Kidney (tissue), 14 donors: ENCODE measurements around the gene NCKIPSD. TPM values are rescaled to one million over a fixed set of nuclear protein-coding genes. Genes with fewer than 3 reads are reported as not detected.

Experiments
- DNase-seq, 5 donors: peaks; one replicate each; pipeline ENCODE4 v3.0.0-alpha.2; 2013 to 2020
- FAIRE-seq: peaks from 2 replicates; lab custom pipeline; 2012; peaks lifted over from hg19 to GRCh38; lab: Jason Lieb, UNC
- H3K27ac ChIP-seq, 2 donors: one replicate each; pipeline ENCODE4 v1.7.0; 2013; ENCODE audit warnings: low read depth in 2 of 2, low read length in 2 of 2, inconsistent platforms in 1 of 2
- H3K27me3 ChIP-seq: one replicate; pipeline ENCODE4 v1.7.1; 2013; ENCODE audit warnings: low read length, inconsistent platforms; ENCODE audit not compliant: control insufficient read depth, insufficient read depth
- H3K36me3 ChIP-seq, 3 donors: one replicate each; pipeline versions ENCODE4 v1.7.0 to v1.7.1; 2013; ENCODE audit warnings: low read length in 3 of 3, control low read depth in 1 of 3, inconsistent platforms in 1 of 3; ENCODE audit not compliant: insufficient read depth in 3 of 3, control insufficient read depth in 2 of 3
- H3K4me1 ChIP-seq, 3 donors: one replicate each; pipeline versions ENCODE4 v1.7.0 to v1.7.1; 2013; ENCODE audit warnings: low read length in 3 of 3, inconsistent platforms in 1 of 3, low read depth in 1 of 3; ENCODE audit not compliant: control insufficient read depth in 2 of 3, insufficient read depth in 2 of 3
- H3K4me3 ChIP-seq, 3 donors: one replicate each; pipeline versions ENCODE4 v1.7.0 to v1.8.1; 2013; ENCODE audit warnings: low read length in 3 of 3, control low read depth in 1 of 3, inconsistent platforms in 1 of 3
- H3K9ac ChIP-seq, 3 donors: one replicate each; pipeline versions ENCODE4 v1.7.0 to v1.7.1; 2013; ENCODE audit warnings: low read length in 3 of 3, control low read depth in 1 of 3, inconsistent platforms in 1 of 3
- H3K9me3 ChIP-seq, 3 donors: one replicate each; pipeline versions ENCODE4 v1.7.0 to v1.7.1; 2013; ENCODE audit warnings: low read length in 3 of 3, control low read depth in 1 of 3, inconsistent platforms in 1 of 3; ENCODE audit not compliant: control insufficient read depth in 2 of 3, insufficient read depth in 1 of 3
- CTCF ChIP-seq: IDR thresholded peaks from 3 replicates; pipeline ENCODE4 v1.5.1; 2012; ENCODE audit warnings: mild to moderate bottlenecking, moderate library complexity, borderline replicate concordance; ENCODE audit not compliant: insufficient read depth; ENCODE audit errors: extremely low read depth
- intact Hi-C: fragments of 100-400 bp; cut with DNase I; formaldehyde crosslinking; loops from one replicate; pipeline ENCODE4 v1.11.1; 2022
- polyA plus RNA-seq: library from polyadenylated mRNA; stranded (reverse); fragments of 350-450 nt; fragmentation: Illumina TruSeq; extraction: RNeasy Lipid Tissue Mini Kit (QIAGEN cat#74804); gene quantifications from one replicate; pipeline ENCODE4 v1.2.3, GENCODE V29; 2014; ENCODE audit warnings: low read depth, low replicate concordance; ENCODE audit not compliant: insufficient read depth
- total RNA-seq: library from RNA; stranded (reverse); fragmentation: NEBNext Ultra II Directional; extraction: Animal tissue kit (Norgen Biotek cat#: 25700); gene quantifications from one replicate; pipeline ENCODE4 v1.2.1, GENCODE V29; 2021
- donor health status: control.
- donor health status: control.
- donor health status: control.
- donor health status: control.
- donor health status: control.
- donor health status: DM: yes; HTN: yes; CAD: no.
- donor health status: Normal renal cell carcinoma (clear cell type).

Gene NCKIPSD
- total and polyA plus RNA-seq, 2 donors from 2014 or later = 24.0 to 31.2 TPM

- Histone ChIP-seq H3K4me1 (peaks cover 0 to 13% (median 0%) of the 10 kb centered on the region in 3 donors), H3K36me3 (no peaks in the 10 kb centered on the region), H3K27ac (peak overlapping the region in 1 of 2 donors; percentile 50), H3K9me3 (no peaks in the 10 kb centered on the region), H3K4me3 (peak overlapping the region in 2 of 3 donors; percentile 25 to 56), H3K9ac (no peak overlapping the region), H3K27me3 (no peaks in the 10 kb centered on the region)
- TF ChIP-seq CTCF = no peak
- DNase-seq (peak in 1 of 5 donors; percentile 16), FAIRE-seq (no peak)
- intact Hi-C loops = no loop called here
Measured at GRCh38 chr3:48656841-48657281, 28.9 kb downstream of the NCKIPSD start.

DNA sequence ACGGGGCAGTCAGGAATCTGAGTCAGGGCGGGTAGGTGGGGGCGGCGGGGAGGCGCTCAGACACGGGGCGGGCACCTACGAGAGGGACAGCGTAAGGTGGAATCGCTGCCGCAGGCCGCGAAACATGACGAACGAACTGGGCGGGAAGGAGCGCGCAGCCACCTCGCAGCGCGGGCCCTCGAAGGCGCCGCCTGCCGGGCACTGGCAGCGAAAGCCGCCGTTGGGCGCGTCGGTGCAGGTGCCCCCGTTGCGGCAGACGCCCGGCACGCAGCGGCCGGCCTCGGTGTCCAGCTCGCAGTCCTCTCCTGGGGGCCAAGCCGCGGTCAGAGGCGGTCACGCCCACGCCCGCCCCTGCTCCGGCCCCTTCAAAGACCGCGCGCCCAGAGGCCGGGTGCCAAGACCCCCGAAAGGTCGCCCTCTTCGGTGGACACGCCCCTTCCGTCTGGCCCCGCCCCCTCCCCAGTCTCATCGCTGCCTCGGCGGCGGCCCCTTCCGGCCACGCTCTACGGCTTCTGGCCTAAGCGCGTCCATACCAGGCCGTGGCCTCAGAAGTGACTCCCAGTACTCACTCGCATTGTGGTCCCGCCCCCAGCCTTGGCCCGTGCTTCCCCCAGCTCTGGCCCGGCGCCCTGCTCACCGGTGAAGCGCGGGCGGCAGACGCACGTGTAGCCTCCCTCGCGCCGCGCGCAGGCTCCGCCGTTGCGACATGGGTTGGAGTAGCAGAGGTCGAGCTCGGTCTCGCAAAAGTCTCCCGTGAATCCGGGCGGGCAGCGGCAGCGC is 29.5 kb downstream of the NCKIPSD start:
- DNase-seq (peak; percentile 85 to 94 (median 91)), FAIRE-seq (no peak)

DNA sequence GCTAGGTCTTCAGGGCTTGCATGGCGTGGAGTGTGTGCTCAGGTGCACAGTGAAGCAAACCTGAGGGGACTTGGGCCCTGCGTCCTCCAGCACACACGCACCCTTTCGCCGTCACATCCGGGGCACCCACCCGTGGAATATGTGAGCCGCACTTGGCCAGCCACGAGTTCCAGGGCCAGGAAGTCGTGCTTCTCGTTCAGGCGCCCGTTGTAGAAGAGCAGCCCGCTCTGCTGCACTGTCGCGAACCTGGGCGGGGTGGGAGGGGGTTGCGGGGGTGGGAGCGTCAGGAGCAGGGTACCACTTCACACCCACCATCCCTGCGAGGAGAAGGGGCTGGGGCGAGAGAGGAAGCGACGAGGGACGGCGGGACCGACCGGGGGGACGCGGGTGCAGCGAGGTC is 30.1 kb downstream of the NCKIPSD start:
- intact Hi-C loops = no loop called here
- Histone ChIP-seq H3K27me3 (no peaks in the 10 kb centered on the region), H3K36me3 (no peaks in the 10 kb centered on the region), H3K4me1 (peaks cover 0 to 8% (median 0%) of the 10 kb centered on the region in 3 donors), H3K9ac (no peak overlapping the region), H3K4me3 (peak overlapping the region in 1 of 3 donors; percentile 56), H3K9me3 (no peaks in the 10 kb centered on the region), H3K27ac (no peak overlapping the region)
- no peak for FAIRE-seq
- TF ChIP-seq CTCF = no peak
- peak in 4 of 5 donors; percentile 22 to 66 (median 30) for DNase-seq

More for the DNA sequence above, 29.5 kb downstream of the NCKIPSD start:
- Histone ChIP-seq H3K4me1 (peaks cover 0 to 11% (median 0%) of the 10 kb centered on the region in 3 donors), H3K36me3 (no peaks in the 10 kb centered on the region), H3K27me3 (no peaks in the 10 kb centered on the region), H3K9me3 (no peaks in the 10 kb centered on the region), H3K27ac (peak overlapping the region in 1 of 2 donors; percentile 50), H3K9ac (no peak overlapping the region), H3K4me3 (peak overlapping the region in 2 of 3 donors; percentile 25 to 56)
- peak; percentile 57 for TF ChIP-seq CTCF
- intact Hi-C loops = no loop called here
